Right lobe of liver (tissue), 6 donors: ENCODE measurements around the gene OSBPL9. TPM values are rescaled to one million over a fixed set of nuclear protein-coding genes. Genes with fewer than 3 reads are reported as not detected.
A peak's percentile ranks its signal among the peaks of the same experiment; 100 is the strongest.

Source experiments
- ATAC-seq, 4 donors: fragments of 200-7000 bp; cut with Tn5 transposase; one replicate each; pipeline ENCODE4 v1.9.1; 2020; ENCODE audit warnings: mild to moderate bottlenecking in 4 of 4, moderate library complexity in 4 of 4
- DNase-seq, 3 donors: peaks; one replicate each; pipeline ENCODE4 v3.0.0-alpha.2; 2020
- H3K27ac ChIP-seq, 3 donors: fragments of 200-600 bp; one replicate each; pipeline ENCODE4 v1.8.0; 2022
- H3K27me3 ChIP-seq, 2 donors: fragments of 200-600 bp; one replicate each; pipeline ENCODE4 v1.8.0; 2022
- H3K36me3 ChIP-seq, 4 donors: fragments of 200-600 bp; sonication (generic) in 1 of 4; one replicate each; pipeline versions ENCODE4 v1.5.1 to v1.8.0; 2017 to 2022; ENCODE audit warnings: control low read depth in 1 of 4
- H3K4me1 ChIP-seq, 4 donors: fragments of 200-600 bp; sonication (generic) in 1 of 4; one replicate each; pipeline versions ENCODE4 v1.5.1 to v1.8.0; 2017 to 2022; ENCODE audit warnings: control low read depth in 1 of 4
- H3K4me3 ChIP-seq, 3 donors: fragments of 200-600 bp; one replicate each; pipeline ENCODE4 v1.8.0; 2022
- H3K9me3 ChIP-seq, 4 donors: fragments of 200-600 bp; sonication (generic) in 1 of 4; one replicate each; pipeline versions ENCODE4 v1.5.1 to v1.8.0; 2017 to 2022; ENCODE audit warnings: control low read depth in 1 of 4
- POLR2A ChIP-seq: fragments of 450-650 bp; IDR thresholded peaks from one replicate; pipeline ENCODE4 v1.6.1; 2017; ENCODE audit warnings: antibody characterized with exemption, mild to moderate bottlenecking
- WGBS: methylation state at CpG from one replicate; pipeline ENCODE4 v1.1.6; 2018; ENCODE audit warnings: low coverage, low lambda C conversion rate; ENCODE audit not compliant: insufficient coverage; ENCODE audit errors: missing lambda C conversion rate; 5-methylcytosine and 5-hydroxymethylcytosine counted together
- intact Hi-C, 2 donors: fragments of 100-400 bp; cut with DNase I; formaldehyde crosslinking; loops; one replicate each; pipeline versions ENCODE4 v1.11.2 to v1.14.1; 2022
- total RNA-seq, 6 experiments: library from RNA; depleted of rRNA in 2 of 6; stranded (reverse); fragments of >200 nt in 2 of 6; fragmentation: NEBNext Ultra II Directional in 3 of 6; extraction: Animal tissue kit (Norgen Biotek cat#: 25700) in 3 of 6; gene quantifications; one replicate each; pipeline versions ENCODE4 v1.1.0 to v1.2.4, GENCODE V29; 2016 to 2023
- TF ChIP-seq, protein P1 (sequence below), 4 donors: fragments of 200-600 bp in 3 of 4; fragments of 450-650 bp in 1 of 4; IDR thresholded peaks; one replicate each; pipeline versions ENCODE4 v1.5.1 to v1.8.0; 2016 to 2022; ENCODE audit warnings: antibody characterized with exemption in 4 of 4, mild to moderate bottlenecking in 2 of 4
- donor health status: DM: no; HTN: yes; CAD: no.
- donor health status: DM: no; HTN: no; CAD: no.
- donor health status: DM: no; HTN: no; CAD: no.
- donor health status: DM: no; HTN: yes; CAD: no.
- donor health status: DM: no; HTN: yes; CAD: no.

The OSBPL9 gene
- total RNA-seq, 6 experiments from 2014 or later, result 51.7 to 90.5 (median 71.7) TPM

DNA sequence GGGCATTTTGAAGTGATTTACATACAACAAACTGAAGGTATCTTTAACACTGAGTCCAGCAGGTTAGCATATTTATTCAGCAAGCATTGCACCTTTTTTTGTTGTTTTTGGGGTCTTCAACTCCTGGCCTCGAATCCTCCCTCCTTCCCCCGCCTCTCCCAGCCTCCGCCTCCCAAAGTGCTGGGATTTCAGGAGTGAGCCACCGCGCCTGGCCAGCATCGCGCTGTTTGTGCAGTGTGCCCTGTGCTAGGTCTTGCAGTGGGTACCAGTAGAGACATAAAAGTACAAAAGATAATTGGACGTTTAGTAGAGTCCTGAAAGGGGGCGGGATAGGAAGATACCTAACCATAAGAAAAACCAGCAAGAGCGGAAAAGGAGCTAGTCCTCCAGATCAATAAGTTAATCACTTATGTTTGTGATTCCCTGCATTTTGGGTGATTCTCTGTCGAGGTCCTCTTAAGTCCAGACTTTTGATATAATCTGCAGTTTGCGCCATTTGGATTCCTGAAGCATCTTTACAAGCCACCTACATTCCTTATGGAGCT, 111.8 kb downstream of the OSBPL9 start:
- Histone ChIP-seq H3K27me3 (no peaks in the 10 kb centered on the region), H3K4me1 (peaks cover 0 to 60% (median 14%) of the 10 kb centered on the region in 4 donors), H3K4me3 (peak overlapping the region; percentile 55 to 78 (median 70)), H3K36me3 (no peaks in the 10 kb centered on the region), H3K9me3 (no peaks in the 10 kb centered on the region), H3K27ac (peak overlapping the region; percentile 88 to 94 (median 92))
- DNase-seq, result no peak
- TF ChIP-seq, protein P1, sequence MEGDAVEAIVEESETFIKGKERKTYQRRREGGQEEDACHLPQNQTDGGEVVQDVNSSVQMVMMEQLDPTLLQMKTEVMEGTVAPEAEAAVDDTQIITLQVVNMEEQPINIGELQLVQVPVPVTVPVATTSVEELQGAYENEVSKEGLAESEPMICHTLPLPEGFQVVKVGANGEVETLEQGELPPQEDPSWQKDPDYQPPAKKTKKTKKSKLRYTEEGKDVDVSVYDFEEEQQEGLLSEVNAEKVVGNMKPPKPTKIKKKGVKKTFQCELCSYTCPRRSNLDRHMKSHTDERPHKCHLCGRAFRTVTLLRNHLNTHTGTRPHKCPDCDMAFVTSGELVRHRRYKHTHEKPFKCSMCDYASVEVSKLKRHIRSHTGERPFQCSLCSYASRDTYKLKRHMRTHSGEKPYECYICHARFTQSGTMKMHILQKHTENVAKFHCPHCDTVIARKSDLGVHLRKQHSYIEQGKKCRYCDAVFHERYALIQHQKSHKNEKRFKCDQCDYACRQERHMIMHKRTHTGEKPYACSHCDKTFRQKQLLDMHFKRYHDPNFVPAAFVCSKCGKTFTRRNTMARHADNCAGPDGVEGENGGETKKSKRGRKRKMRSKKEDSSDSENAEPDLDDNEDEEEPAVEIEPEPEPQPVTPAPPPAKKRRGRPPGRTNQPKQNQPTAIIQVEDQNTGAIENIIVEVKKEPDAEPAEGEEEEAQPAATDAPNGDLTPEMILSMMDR (IDR thresholded peaks at IDR 0.05), result no peak
- TF ChIP-seq POLR2A, result no peak
- intact Hi-C loops, result no loop called here
- 33% methylated on average over 12 of the region's 12 CpGs for WGBS
- ATAC-seq, result no peak

DNA sequence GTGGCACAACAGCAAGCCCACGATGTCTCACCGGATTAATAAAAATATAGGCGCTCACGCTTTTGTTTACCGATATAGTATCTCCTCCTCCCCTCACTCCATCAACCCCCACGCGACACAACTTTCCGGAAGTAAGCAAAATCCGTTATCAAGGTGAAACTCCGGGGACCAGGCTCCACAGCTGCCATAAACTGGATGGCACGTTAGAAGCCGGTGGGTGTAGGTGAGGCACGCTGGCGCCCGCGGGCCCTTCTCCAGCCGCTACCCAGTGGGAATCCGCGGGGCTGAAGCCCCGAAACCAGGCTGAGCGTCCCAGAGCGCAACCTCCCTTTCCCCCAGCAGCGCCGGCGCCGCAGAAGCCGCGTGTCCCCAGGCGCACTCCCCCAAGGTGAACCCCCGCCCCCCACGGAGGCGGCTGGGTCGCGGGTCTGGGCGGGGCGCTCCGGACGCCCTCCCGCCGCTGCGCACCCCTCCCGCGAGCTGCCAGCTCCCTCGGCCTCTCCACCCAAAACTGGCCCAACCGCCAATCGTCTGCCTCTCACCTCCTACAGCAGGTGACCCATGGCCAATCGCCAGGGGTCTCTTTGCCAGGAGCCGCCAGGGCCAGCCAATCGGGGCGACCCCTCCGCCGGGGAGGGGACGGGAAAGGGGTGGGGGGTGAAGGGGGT, 112.4 kb downstream of the OSBPL9 start:
- WGBS, result 0% methylated on average over 14 of the region's 53 CpGs
- Histone ChIP-seq H3K27ac (peak overlapping the region; percentile 88 to 94 (median 92)), H3K36me3 (no peaks in the 10 kb centered on the region), H3K9me3 (no peaks in the 10 kb centered on the region), H3K27me3 (no peaks in the 10 kb centered on the region), H3K4me3 (peak overlapping the region; percentile 55 to 78 (median 70)), H3K4me1 (peaks cover 2 to 64% (median 17%) of the 10 kb centered on the region in 4 donors)
- peak; percentile 69 for TF ChIP-seq POLR2A
- TF ChIP-seq, protein P1 (IDR thresholded peaks at IDR 0.05), result no peak
- peak; percentile 88 to 97 (median 94) for ATAC-seq
- intact Hi-C loops, result no loop called here
- DNase-seq, result peak; percentile 97 to 98 (median 98)

DNA sequence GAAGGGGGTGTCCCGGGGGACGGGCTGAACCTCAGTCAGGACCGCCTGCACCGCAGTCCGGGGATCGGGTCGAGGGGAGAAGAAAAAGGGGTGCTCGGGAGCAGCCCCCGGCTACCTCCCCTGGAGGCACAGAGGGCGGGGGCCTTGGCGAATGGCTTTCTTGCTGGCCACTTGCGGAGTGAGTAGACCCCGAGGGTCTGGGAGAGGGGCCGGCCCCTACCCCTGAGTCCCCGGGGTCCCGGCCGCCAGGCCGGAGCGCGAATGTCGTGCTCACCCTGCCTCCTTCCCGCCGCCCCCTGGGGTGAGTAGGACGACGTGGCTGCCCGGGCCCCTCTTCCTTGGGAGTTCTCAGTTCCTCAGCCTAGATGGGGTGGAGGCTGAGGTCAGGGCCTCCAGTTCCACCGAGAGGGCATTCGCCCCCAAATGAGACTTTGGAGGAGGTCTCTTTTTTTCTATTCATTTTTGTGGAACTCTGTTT, 113.0 kb downstream of the OSBPL9 start:
- Histone ChIP-seq H3K36me3 (no peaks in the 10 kb centered on the region), H3K4me1 (peaks cover 2 to 64% (median 17%) of the 10 kb centered on the region in 4 donors), H3K4me3 (peak overlapping the region; percentile 55 to 78 (median 70)), H3K27me3 (no peaks in the 10 kb centered on the region), H3K9me3 (no peaks in the 10 kb centered on the region), H3K27ac (peak overlapping the region; percentile 88 to 94 (median 92))
- TF ChIP-seq POLR2A, result no peak
- TF ChIP-seq, protein P1 (IDR thresholded peaks at IDR 0.05), result no peak
- DNase-seq, result no peak
- peak; percentile 34 to 48 (median 37) for ATAC-seq
- WGBS, result 0% methylated on average over 7 of the region's 28 CpGs
- intact Hi-C loops, result no loop called here

DNA sequence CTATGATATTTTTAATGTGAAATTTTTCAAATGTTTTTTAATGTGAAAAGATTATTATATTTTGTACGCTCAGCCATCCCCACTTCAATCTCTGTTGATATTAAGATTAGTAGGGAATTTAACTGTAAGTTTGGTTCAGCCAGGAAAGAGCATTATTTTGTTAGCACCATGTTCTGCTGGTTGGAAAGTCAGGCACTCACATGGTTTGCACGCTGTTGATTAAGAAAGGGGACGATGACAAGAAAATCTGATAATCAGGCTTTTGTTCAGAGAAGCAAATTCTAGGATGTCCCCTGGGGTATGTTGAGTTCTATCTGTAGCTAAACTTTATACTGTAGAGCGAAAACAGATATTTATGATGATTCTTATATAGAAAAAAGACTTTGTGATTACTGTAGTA, 115.1 kb downstream of the OSBPL9 start:
- intact Hi-C loops, result no loop called here
- Histone ChIP-seq H3K9me3 (no peaks in the 10 kb centered on the region), H3K4me3 (no peak overlapping the region), H3K27ac (no peak overlapping the region), H3K27me3 (no peaks in the 10 kb centered on the region), H3K4me1 (peaks cover 0 to 65% (median 21%) of the 10 kb centered on the region in 4 donors), H3K36me3 (no peaks in the 10 kb centered on the region)
- DNase-seq (no peak), ATAC-seq (no peak)
- 84% methylated on average over 4 of the region's 4 CpGs for WGBS
- TF ChIP-seq, protein P1 (IDR thresholded peaks at IDR 0.05), result no peak
- TF ChIP-seq POLR2A, result no peak
